ENCODE measurements around the gene SLMAP. TPM values are rescaled to one million over a fixed set of nuclear protein-coding genes. Genes with fewer than 3 reads are reported as not detected.

SLMAP gene
- total and polyA plus RNA-seq, 2 experiments from 2014 or later = 32.1 to 73.0 TPM

DNA sequence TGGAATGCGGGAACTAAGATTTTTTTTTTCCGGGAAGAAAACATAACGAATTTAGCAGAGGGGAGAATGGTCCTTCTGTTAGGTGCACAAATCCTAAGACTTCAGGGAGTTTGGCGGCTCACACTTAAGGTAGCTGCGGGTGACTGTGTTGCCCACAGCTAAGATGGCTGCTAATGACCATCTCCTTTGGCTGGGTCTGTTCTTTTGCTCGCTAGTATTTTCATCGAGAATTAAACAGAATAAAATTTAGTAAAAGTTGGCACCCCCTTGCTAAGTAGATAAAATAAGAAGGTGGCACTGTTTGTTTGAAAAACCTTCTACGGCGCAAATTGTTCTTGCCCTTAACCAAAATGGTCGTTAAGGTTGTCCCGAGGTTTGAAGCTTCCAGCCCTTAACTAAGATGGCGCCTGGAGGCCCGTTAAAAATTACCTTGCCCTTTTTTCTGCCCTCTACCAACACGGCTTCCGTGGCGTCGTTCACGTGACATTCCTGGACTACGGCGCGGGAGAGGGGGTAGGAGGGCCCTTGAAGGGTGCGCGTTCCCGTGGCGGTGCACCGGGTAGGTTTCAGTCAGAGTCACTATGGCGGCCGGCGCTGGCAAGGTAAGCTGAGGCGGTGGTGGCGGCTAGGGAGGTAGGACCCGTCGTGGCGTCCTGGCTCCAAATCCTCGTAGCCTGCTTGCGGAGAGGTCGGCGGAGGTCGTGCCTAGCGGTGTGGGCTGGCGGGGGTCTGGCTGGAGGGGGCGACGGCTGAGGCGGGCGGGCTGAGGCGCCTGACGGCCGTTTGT, at the start of gene SLMAP (continued):
- TF ChIP-seq CTCF (conservative IDR thresholded peaks at IDR 0.05; ENCODE audit: low read depth in 2 of 2) (no peak), EZH2 (IDR thresholded peaks at IDR 0.05; ENCODE audit: low read depth, unreplicated experiment) (no peak)

GRCh38 chr3:57706462-57706861, 49.6 kb upstream of the SLMAP start:
- H4K20me1 ChIP-seq (replicated peaks; ENCODE audit: insufficient read depth) = no peaks in the 10 kb centered on the region
- H3K4me3 Mint-ChIP-seq = no peak overlapping the region
- H3K27me3 ChIP-seq (ENCODE audit: insufficient read depth) = no peaks in the 10 kb centered on the region
- H3K4me1 ChIP-seq (ENCODE audit: insufficient read depth) = no peaks in the 10 kb centered on the region; the same call in 1 of the 2 replicates
- H3K27me3 Mint-ChIP-seq (ENCODE audit: insufficient read depth, low read depth, poor library complexity) = no peaks in the 10 kb centered on the region
- no peaks in the 10 kb centered on the region for H3K79me2 ChIP-seq (replicated peaks; ENCODE audit: insufficient read depth)
- H3K27ac ChIP-seq (ENCODE audit: low read depth) = no peak overlapping the region
- no peaks in the 10 kb centered on the region for H3K36me3 ChIP-seq (ENCODE audit: insufficient read depth)
- no peaks in the 10 kb centered on the region for H3F3A ChIP-seq (replicated peaks; ENCODE audit: low read depth)
- DNase-seq (ENCODE audit: low spot score) (no peak), ATAC-seq (no peak)
- H3K9me3 Mint-ChIP-seq = peaks cover 11% of the 10 kb centered on the region
- peaks cover 7% of the 10 kb centered on the region; the same call in 1 of the 3 replicates for H3K36me3 Mint-ChIP-seq (ENCODE audit: low read depth)
- H3K4me1 Mint-ChIP-seq = no peaks in the 10 kb centered on the region
- no peak overlapping the region for H3K4me3 ChIP-seq
- H3K9me2 ChIP-seq (ENCODE audit: insufficient read depth) = no peaks in the 10 kb centered on the region
- no peak overlapping the region for H3K27ac Mint-ChIP-seq
- no peak overlapping the region for H3K4me2 ChIP-seq
- H2AFZ ChIP-seq = peak overlapping the region; percentile 59; the same call in 1 of the 2 replicates
- no peak for TF ChIP-seq CREB1 (CRISPR knock-in tag; IDR thresholded peaks at IDR 0.05; ENCODE audit: low read depth)
- no peak for TF ChIP-seq REST (IDR thresholded peaks at IDR 0.05; ENCODE audit: unreplicated experiment)
- TF ChIP-seq EZH2 (IDR thresholded peaks at IDR 0.05; ENCODE audit: low read depth, unreplicated experiment) = no peak
- no peak for TF ChIP-seq ZNF331 (CRISPR knock-in tag; IDR thresholded peaks at IDR 0.05; ENCODE audit: low read depth)
- TF ChIP-seq CTCF (conservative IDR thresholded peaks at IDR 0.05; ENCODE audit: low read depth in 2 of 2) = no peak
- TF ChIP-seq ZNF114 (CRISPR knock-in tag; IDR thresholded peaks at IDR 0.05) = no peak
- TF ChIP-seq STAT1 (IDR thresholded peaks at IDR 0.05; ENCODE audit: unreplicated experiment) = no peak
- TF ChIP-seq NANOG (IDR thresholded peaks at IDR 0.05; ENCODE audit: borderline replicate concordance) = no peak
- no peak for TF ChIP-seq ZNF462 (CRISPR knock-in tag; IDR thresholded peaks at IDR 0.05)
